OCI-LY1 (cell line): ENCODE measurements around the gene TTF2.

Experiments
- H2AFZ ChIP-seq: fragments of 200-600 bp; sonication (generic), shearing (Covaris generic); 2 replicates; pipeline ENCODE4 v1.6.0; 2014; ENCODE audit warnings: antibody characterized with exemption, mild to moderate bottlenecking, low read length
- H3F3A ChIP-seq: fragments of 200-600 bp; sonication (generic), shearing (Covaris generic); 2 replicates; pipeline ENCODE4 v1.6.0; 2014; ENCODE audit warnings: mild to moderate bottlenecking, antibody characterized with exemption, low read length, moderate library complexity; ENCODE audit not compliant: insufficient read depth
- H3K27ac ChIP-seq: fragments of 200-600 bp; sonication (generic); 2 replicates; pipeline ENCODE4 v1.5.1; 2014; ENCODE audit warnings: low read length, mixed run types, mild to moderate bottlenecking, low read depth; ENCODE audit not compliant: poor library complexity, severe bottlenecking
- H3K27me3 ChIP-seq: fragments of 200-600 bp; sonication (generic); 2 replicates; pipeline ENCODE4 v1.6.0; 2014; ENCODE audit warnings: antibody characterized with exemption, mild to moderate bottlenecking, low read length, moderate library complexity; ENCODE audit not compliant: insufficient read depth
- H3K36me3 ChIP-seq: fragments of 200-600 bp; sonication (generic); 2 replicates; pipeline ENCODE4 v1.6.1; 2014; ENCODE audit warnings: mild to moderate bottlenecking, antibody characterized with exemption, low read length, moderate library complexity, mixed read lengths; ENCODE audit not compliant: insufficient read depth
- H3K4me1 ChIP-seq: fragments of 200-600 bp; sonication (generic); 2 replicates; pipeline ENCODE4 v1.5.1; 2014; ENCODE audit warnings: mild to moderate bottlenecking, low read length, moderate library complexity; ENCODE audit not compliant: insufficient read depth, severe bottlenecking
- H3K4me2 ChIP-seq: fragments of 200-600 bp; sonication (generic), shearing (Covaris generic); 2 replicates; pipeline ENCODE4 v1.6.1; 2014; ENCODE audit warnings: low read length
- H3K4me3 ChIP-seq: fragments of 200-600 bp; sonication (generic); 2 replicates; pipeline ENCODE4 v1.5.1; 2014; ENCODE audit warnings: low read length, low read depth, mild to moderate bottlenecking, mixed read lengths; ENCODE audit not compliant: poor library complexity, severe bottlenecking
- H3K79me2 ChIP-seq: fragments of 200-600 bp; shearing (Covaris generic); 2 replicates; pipeline ENCODE4 v1.6.1; 2016; ENCODE audit warnings: mixed run types, low read length, mixed read lengths; ENCODE audit not compliant: insufficient read depth
- H3K9ac ChIP-seq: fragments of 200-600 bp; sonication (generic), shearing (Covaris generic); 2 replicates; pipeline ENCODE4 v1.6.1; 2014; ENCODE audit warnings: mild to moderate bottlenecking, low read length, mixed read lengths
- H3K9me2 ChIP-seq: fragments of 200-600 bp; sonication (generic), shearing (Covaris generic); 2 replicates; pipeline ENCODE4 v1.6.1; 2014; ENCODE audit warnings: low read depth, mild to moderate bottlenecking, low read length, mixed read lengths
- H3K9me3 ChIP-seq: fragments of 200-600 bp; shearing (Covaris generic); 2 replicates; pipeline ENCODE4 v1.6.1; 2014; ENCODE audit warnings: low read length, mixed read lengths
- H4K20me1 ChIP-seq: fragments of 200-600 bp; sonication (generic), shearing (Covaris generic); 2 replicates; pipeline ENCODE4 v1.6.0; 2016; ENCODE audit warnings: mild to moderate bottlenecking, low read length; ENCODE audit not compliant: insufficient read depth
- EZH2 ChIP-seq: fragments of 200-600 bp; sonication (generic), shearing (Covaris generic); IDR thresholded peaks from 2 replicates; pipeline ENCODE4 v1.8.0; 2017; ENCODE audit warnings: borderline replicate concordance, mixed run types, mild to moderate bottlenecking, antibody characterized with exemption, low read length, moderate library complexity, mixed read lengths
- TF ChIP-seq, protein P1 (sequence below): fragments of 200-600 bp; sonication (generic), shearing (Covaris generic); IDR thresholded peaks from 2 replicates; pipeline ENCODE4 v1.5.1; 2017; ENCODE audit warnings: mild to moderate bottlenecking, antibody characterized with exemption, low read length, moderate library complexity, mixed read lengths

Gene TTF2

DNA sequence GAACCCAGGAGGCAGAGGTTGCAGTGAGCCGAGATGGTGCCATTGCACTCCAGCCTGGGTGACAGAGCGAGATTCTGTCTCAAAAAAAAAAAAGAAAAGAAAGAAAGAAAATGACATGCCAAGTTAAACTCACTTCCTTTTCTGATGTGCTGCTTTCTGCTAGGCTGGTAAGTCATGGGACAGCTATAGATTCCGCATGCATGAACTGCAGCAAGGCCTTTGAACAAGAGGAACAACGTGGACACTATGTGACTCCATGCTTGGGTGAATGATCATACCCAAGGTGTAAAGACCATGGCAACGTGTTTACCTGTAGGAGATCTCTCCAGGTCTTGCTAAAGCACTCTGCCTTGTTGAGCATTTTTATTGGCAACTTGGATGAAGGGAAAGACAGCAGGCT lies 10.3 kb upstream of the TTF2 start:
- no peak overlapping the region for H3K27ac ChIP-seq
- no peak overlapping the region for H3K4me2 ChIP-seq
- no peaks in the 10 kb centered on the region for H3K9me3 ChIP-seq
- peaks cover 19% of the 10 kb centered on the region for H3K4me1 ChIP-seq
- no peak for TF ChIP-seq EZH2
- TF ChIP-seq, protein P1, sequence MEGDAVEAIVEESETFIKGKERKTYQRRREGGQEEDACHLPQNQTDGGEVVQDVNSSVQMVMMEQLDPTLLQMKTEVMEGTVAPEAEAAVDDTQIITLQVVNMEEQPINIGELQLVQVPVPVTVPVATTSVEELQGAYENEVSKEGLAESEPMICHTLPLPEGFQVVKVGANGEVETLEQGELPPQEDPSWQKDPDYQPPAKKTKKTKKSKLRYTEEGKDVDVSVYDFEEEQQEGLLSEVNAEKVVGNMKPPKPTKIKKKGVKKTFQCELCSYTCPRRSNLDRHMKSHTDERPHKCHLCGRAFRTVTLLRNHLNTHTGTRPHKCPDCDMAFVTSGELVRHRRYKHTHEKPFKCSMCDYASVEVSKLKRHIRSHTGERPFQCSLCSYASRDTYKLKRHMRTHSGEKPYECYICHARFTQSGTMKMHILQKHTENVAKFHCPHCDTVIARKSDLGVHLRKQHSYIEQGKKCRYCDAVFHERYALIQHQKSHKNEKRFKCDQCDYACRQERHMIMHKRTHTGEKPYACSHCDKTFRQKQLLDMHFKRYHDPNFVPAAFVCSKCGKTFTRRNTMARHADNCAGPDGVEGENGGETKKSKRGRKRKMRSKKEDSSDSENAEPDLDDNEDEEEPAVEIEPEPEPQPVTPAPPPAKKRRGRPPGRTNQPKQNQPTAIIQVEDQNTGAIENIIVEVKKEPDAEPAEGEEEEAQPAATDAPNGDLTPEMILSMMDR, result no peak
- H2AFZ ChIP-seq, result no peak overlapping the region
- no peaks in the 10 kb centered on the region for H3K27me3 ChIP-seq
- H3K79me2 ChIP-seq, result no peaks in the 10 kb centered on the region
- H4K20me1 ChIP-seq, result no peaks in the 10 kb centered on the region
- peaks cover 10% of the 10 kb centered on the region; the same call in 1 of the 2 replicates for H3K36me3 ChIP-seq
- H3F3A ChIP-seq, result no peaks in the 10 kb centered on the region
- H3K9ac ChIP-seq, result no peak overlapping the region
- H3K4me3 ChIP-seq, result no peak overlapping the region
- no peaks in the 10 kb centered on the region for H3K9me2 ChIP-seq

DNA sequence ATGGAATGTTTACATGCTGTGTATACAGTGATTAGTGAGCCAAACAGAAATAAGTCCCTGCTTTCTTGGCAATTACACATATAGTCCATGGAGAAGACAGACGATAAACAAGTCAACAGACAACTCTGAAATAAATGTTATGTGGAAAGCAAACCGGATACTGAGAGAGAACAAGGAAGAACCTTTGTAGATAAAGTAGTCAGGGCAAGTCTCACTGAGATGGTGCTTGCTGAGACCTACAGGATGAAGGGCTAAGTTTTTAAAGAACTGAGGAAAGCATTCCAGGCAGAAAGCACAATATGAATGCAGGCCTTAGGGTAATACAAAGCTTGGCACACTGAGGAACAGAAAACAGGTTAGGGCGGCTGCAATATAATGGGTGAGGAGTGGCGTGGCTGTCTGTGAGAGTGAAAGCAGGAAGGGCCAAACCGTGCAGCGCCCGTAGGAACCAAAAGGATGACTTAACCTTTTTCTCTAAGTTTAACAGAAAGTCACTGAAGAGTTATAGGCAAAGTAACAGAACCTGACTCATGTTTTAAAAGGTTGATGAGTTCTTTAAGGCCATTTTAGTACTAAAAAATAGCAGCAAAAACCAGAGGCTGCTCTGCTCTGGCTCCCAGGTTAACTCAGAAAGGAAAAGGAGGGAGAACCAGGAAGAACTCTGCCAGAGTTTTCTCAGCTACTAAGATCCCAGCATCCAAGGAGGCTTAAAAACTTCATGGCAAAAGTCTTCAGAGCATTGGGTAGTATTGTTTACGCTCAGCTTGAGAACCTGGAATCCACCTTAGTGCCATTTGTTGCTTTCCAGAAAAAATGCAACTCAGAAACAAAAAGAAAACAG lies 8.7 kb upstream of the TTF2 start:
- no peaks in the 10 kb centered on the region for H3K27me3 ChIP-seq
- H3K27ac ChIP-seq, result peak overlapping the region; percentile 42
- H3K79me2 ChIP-seq, result no peaks in the 10 kb centered on the region
- H3K4me2 ChIP-seq, result peak overlapping the region; percentile 66
- no peaks in the 10 kb centered on the region for H3F3A ChIP-seq
- no peaks in the 10 kb centered on the region for H3K9me2 ChIP-seq
- peaks cover 10% of the 10 kb centered on the region; the same call in 1 of the 2 replicates for H3K36me3 ChIP-seq
- H4K20me1 ChIP-seq, result no peaks in the 10 kb centered on the region
- TF ChIP-seq, protein P1, result no peak
- TF ChIP-seq EZH2, result no peak
- peaks cover 19% of the 10 kb centered on the region for H3K4me1 ChIP-seq
- no peaks in the 10 kb centered on the region for H3K9me3 ChIP-seq
- peak overlapping the region; percentile 40 for H3K4me3 ChIP-seq
- H2AFZ ChIP-seq, result peak overlapping the region; percentile 9; the same call in 1 of the 2 replicates
- H3K9ac ChIP-seq, result peak overlapping the region; percentile 48; the same call in 1 of the 2 replicates

DNA sequence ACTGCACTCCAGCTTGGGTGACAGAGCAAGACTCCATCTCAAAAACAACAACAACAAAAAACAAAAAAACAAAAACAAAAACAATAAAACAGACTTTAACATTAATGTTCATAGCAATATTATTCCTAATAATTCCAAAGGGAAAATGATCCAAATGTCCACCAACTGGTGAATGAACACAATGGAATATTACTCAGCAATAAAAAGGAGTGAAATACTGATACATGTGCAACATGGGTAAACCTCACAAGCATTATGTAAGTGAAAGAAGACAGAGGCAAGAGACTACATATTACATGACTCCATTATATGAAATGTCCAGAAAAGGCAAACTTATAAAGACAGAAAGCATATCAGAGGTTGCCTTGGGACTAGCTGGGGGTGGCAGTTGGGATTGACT lies 6.1 kb upstream of the TTF2 start:
- Histone ChIP-seq H3K9ac (no peak overlapping the region), H2AFZ (no peak overlapping the region), H3K4me1 (peaks cover 32% of the 10 kb centered on the region), H3K4me3 (no peak overlapping the region), H3K4me2 (no peak overlapping the region), H3K9me3 (no peaks in the 10 kb centered on the region), H3K9me2 (no peaks in the 10 kb centered on the region), H3K27me3 (no peaks in the 10 kb centered on the region), H3K79me2 (peaks cover 7% of the 10 kb centered on the region; the same call in 1 of the 2 replicates), H4K20me1 (no peaks in the 10 kb centered on the region), H3F3A (no peaks in the 10 kb centered on the region), H3K36me3 (peaks cover under 1% of the 10 kb centered on the region; the same call in 1 of the 2 replicates), H3K27ac (no peak overlapping the region)
- no peak for TF ChIP-seq EZH2
- TF ChIP-seq, protein P1, result no peak
